ENCODE data around the gene PER3.

DNA sequence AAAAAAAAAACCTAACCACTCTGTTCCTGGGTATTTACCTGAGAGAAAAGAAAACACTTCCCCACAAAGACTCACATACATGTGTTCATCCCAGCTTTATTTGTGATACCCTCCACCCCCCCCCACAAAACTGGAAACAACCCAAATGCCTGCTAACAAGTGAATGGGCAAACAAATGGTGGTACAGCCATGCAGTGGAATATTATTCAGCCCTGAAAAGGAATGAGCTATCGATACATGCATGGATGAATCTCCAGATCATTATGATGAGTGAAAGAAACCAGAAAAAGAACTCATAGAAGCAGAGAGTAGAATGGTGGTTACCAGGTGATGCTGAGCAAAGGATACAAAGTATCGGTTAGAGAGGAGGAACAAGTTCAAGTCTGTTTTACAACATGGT, 106.8 kb downstream of the PER3 start:
- TF ChIP-seq, protein P1, sequence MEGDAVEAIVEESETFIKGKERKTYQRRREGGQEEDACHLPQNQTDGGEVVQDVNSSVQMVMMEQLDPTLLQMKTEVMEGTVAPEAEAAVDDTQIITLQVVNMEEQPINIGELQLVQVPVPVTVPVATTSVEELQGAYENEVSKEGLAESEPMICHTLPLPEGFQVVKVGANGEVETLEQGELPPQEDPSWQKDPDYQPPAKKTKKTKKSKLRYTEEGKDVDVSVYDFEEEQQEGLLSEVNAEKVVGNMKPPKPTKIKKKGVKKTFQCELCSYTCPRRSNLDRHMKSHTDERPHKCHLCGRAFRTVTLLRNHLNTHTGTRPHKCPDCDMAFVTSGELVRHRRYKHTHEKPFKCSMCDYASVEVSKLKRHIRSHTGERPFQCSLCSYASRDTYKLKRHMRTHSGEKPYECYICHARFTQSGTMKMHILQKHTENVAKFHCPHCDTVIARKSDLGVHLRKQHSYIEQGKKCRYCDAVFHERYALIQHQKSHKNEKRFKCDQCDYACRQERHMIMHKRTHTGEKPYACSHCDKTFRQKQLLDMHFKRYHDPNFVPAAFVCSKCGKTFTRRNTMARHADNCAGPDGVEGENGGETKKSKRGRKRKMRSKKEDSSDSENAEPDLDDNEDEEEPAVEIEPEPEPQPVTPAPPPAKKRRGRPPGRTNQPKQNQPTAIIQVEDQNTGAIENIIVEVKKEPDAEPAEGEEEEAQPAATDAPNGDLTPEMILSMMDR (conservative IDR thresholded peaks at IDR 0.05; ENCODE audit: low read length) = no peak
- no peak for TF ChIP-seq EZH2phosphoT487 (IDR thresholded peaks at IDR 0.05; ENCODE audit: borderline replicate concordance)
